Measurements from ENCODE around the gene RANBP3.

The RANBP3 gene

DNA sequence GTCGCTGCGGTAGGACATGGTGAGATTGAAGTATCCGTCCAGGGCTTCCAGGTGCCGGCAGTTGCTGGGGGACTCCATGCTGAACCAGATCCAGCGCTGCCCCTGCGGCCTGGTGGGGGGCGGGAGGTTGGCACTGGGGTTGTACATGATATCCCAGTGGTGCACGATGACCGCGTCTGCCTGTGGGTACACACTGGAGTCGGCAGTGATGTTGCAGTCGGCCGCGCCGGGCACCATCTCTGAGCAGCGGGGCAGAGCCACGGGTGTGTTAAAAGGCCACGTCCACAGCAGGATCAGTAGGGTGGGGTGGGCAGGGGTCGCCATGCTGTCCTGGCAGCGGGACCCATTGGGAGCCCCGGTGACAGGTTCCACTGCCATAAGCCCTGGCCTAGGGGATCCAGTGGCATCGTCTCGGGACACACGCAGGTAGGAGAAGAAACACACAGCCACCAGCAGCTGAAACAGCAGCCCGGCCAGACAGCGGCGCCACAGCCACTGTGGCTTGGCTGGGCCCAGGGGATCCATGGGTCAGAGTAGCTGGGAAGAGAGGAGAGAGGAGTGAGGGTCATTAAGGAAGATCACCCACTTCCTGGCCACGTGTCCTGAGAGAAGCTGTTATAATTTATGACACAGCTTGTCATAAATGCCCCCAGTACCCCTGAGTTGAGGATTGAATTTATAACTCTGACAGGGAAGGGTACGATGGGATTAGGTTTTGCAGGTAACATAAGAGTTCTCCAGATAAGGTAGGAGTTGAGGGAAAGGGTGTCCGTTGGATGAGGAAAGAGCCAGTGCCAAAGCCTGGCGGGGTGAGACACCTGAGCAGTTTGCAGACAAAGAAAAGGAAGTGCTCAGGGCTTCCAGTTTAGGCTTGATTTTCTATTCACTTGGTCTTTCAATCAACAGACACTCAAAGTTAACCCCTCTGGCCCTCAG lies 110.5 kb downstream of the RANBP3 start (continued):
- TF ChIP-seq ZNF645 (tag by site-specific recombination; IDR thresholded peaks at IDR 0.05) = no peak
- no peak for TF ChIP-seq ZBTB17 (tag by site-specific recombination; IDR thresholded peaks at IDR 0.05)
